RWPE2 (cell line): ENCODE measurements around the gene EFHB.
A peak's percentile ranks its signal among the peaks of the same experiment; 100 is the strongest.

Experiments
- ATAC-seq: fragments of 200-7000 bp; cut with Tn5 transposase; 3 replicates; pipeline ENCODE4 v1.9.1; 2021; ENCODE audit warnings: low read depth
- DNase-seq: peaks from one replicate; pipeline ENCODE4 v3.0.0-alpha.2; 2020; ENCODE audit warnings: low spot score
- H3K27ac ChIP-seq: fragments of 450-650 bp; 2 replicates; pipeline ENCODE4 v1.5.1; 2017; ENCODE audit warnings: mild to moderate bottlenecking; ENCODE audit not compliant: poor library complexity, severe bottlenecking
- H3K27me3 ChIP-seq: fragments of 250-450 bp; sonication (Bioruptor Pico); 2 replicates; pipeline ENCODE4 v1.5.1; 2021; ENCODE audit warnings: mild to moderate bottlenecking, moderate library complexity; ENCODE audit not compliant: insufficient read depth, poor library complexity, severe bottlenecking
- H3K36me3 ChIP-seq: fragments of 250-450 bp; sonication (Bioruptor Pico); 2 replicates; pipeline ENCODE4 v1.5.1; 2020; ENCODE audit warnings: low read depth, mild to moderate bottlenecking, moderate library complexity
- H3K4me1 ChIP-seq: fragments of 250-450 bp; sonication (Bioruptor Pico); 2 replicates; pipeline ENCODE4 v1.5.1; 2021; ENCODE audit warnings: mild to moderate bottlenecking, moderate library complexity; ENCODE audit not compliant: insufficient read depth, poor library complexity, severe bottlenecking
- H3K4me3 ChIP-seq: fragments of 250-450 bp; sonication (Bioruptor Pico); 2 replicates; pipeline ENCODE4 v1.5.1; 2021; ENCODE audit warnings: mild to moderate bottlenecking, moderate library complexity; ENCODE audit not compliant: severe bottlenecking
- H3K9me3 ChIP-seq: fragments of 250-450 bp; sonication (Bioruptor Pico); 2 replicates; pipeline ENCODE4 v1.5.1; 2021; ENCODE audit warnings: mild to moderate bottlenecking, moderate library complexity; ENCODE audit not compliant: severe bottlenecking
- CTCF ChIP-seq: fragments of 450-650 bp; IDR thresholded peaks from one replicate; pipeline ENCODE4 v1.5.1; 2017; ENCODE audit warnings: mild to moderate bottlenecking, moderate library complexity; ENCODE audit not compliant: poor library complexity, severe bottlenecking

The EFHB gene

GRCh38 chr3:19934098-19934566, at the start of gene EFHB:
TSS of gene EFHB (minus strand) at chr3:19934217. CDS start at chr3:19934018, 199 bp downstream.
- Histone ChIP-seq H3K36me3 (no peaks in the 10 kb centered on the region), H3K4me3 (no peak within 1 kb of the TSS), H3K27me3 (no peaks in the 10 kb centered on the region), H3K4me1 (no peaks in the 10 kb centered on the region), H3K27ac (no peak within 1 kb of the TSS), H3K9me3 (no peaks in the 10 kb centered on the region)
- peak; percentile 62 for DNase-seq
- no peak for TF ChIP-seq CTCF
- ATAC-seq: peak; percentile 60; the same call in 1 of the 3 replicates

GRCh38 chr3:19972054-19972453, 38.0 kb upstream of the EFHB start:
- peak; percentile 87 for ATAC-seq
- TF ChIP-seq CTCF: no peak
- DNase-seq: no peak

GRCh38 chr3:19970327-19970726, 36.3 kb upstream of the EFHB start:
- Histone ChIP-seq H3K4me3 (no peak overlapping the region), H3K4me1 (peaks cover 13% of the 10 kb centered on the region), H3K36me3 (peaks cover 44% of the 10 kb centered on the region), H3K27ac (no peak overlapping the region), H3K9me3 (no peaks in the 10 kb centered on the region), H3K27me3 (no peaks in the 10 kb centered on the region)
- DNase-seq (no peak), ATAC-seq (no peak)
- no peak for TF ChIP-seq CTCF

More at GRCh38 chr3:19972054-19972453, 38.0 kb upstream of the EFHB start:
- Histone ChIP-seq H3K36me3 (peaks cover 55% of the 10 kb centered on the region), H3K4me1 (peaks cover 13% of the 10 kb centered on the region), H3K27ac (peak overlapping the region; percentile 39), H3K27me3 (no peaks in the 10 kb centered on the region), H3K4me3 (no peak overlapping the region), H3K9me3 (no peaks in the 10 kb centered on the region)

- Histone ChIP-seq H3K4me1 (peaks cover 13% of the 10 kb centered on the region), H3K27me3 (no peaks in the 10 kb centered on the region), H3K27ac (no peak overlapping the region), H3K9me3 (no peaks in the 10 kb centered on the region), H3K4me3 (no peak overlapping the region), H3K36me3 (peaks cover 25% of the 10 kb centered on the region)
- ATAC-seq: no peak
- TF ChIP-seq CTCF: no peak
- no peak for DNase-seq
Measured at GRCh38 chr3:19967812-19968211, 33.8 kb upstream of the EFHB start.

- no peak for ATAC-seq
- no peaks in the 10 kb centered on the region for H3K27me3 ChIP-seq
- no peak overlapping the region for H3K4me3 ChIP-seq
- DNase-seq: no peak
- no peaks in the 10 kb centered on the region for H3K9me3 ChIP-seq
- H3K4me1 ChIP-seq: peaks cover 8% of the 10 kb centered on the region
- no peak for TF ChIP-seq CTCF
- H3K36me3 ChIP-seq: peaks cover 22% of the 10 kb centered on the region
- no peak overlapping the region for H3K27ac ChIP-seq
Measured at GRCh38 chr3:19967208-19967607, 33.2 kb upstream of the EFHB start.
